PC-9 (cell line): ENCODE results near the gene UST. TPM values are rescaled to one million over a fixed set of nuclear protein-coding genes. Genes with fewer than 3 reads are reported as not detected.

Experiments used
- BruUV-seq: library from RNA; stranded (reverse); fragments of 400-500 nt; replicated peaks from 2 replicates; lab custom pipeline; 2021; lab: Mats Ljungman, UMichigan
- CTCF ChIA-PET: fragments of 300-600 bp; sonication (Branson Sonifier 250); formaldehyde crosslinking; loops from one replicate; lab custom pipeline; 2022; ENCODE audit warnings: antibody characterized with exemption; lab: Charles Lee
- POLR2A ChIA-PET: fragments of 300-600 bp; sonication (Branson Sonifier 250); formaldehyde crosslinking; loops from one replicate; lab custom pipeline; 2022; ENCODE audit warnings: antibody characterized with exemption; ENCODE audit not compliant: unreplicated experiment; lab: Charles Lee
- DNase-seq, 2 experiments: peaks; one replicate each; pipeline versions ENCODE4 v3.0.0 to v3.0.0-alpha.2; 2015 to 2022; ENCODE audit warnings: mixed read lengths in 1 of 2
- H2AFZ ChIP-seq: fragments of 200-600 bp; sonication (generic); 2 replicates; pipeline ENCODE4 v1.8.1; 2017; ENCODE audit warnings: antibody characterized with exemption
- H3F3A ChIP-seq: fragments of 200-600 bp; sonication (generic); 2 replicates; pipeline ENCODE4 v1.8.1; 2017; ENCODE audit warnings: antibody characterized with exemption, mild to moderate bottlenecking, low read depth; ENCODE audit not compliant: insufficient read depth
- H3K27ac ChIP-seq: fragments of 200-600 bp; sonication (generic); 2 replicates; pipeline ENCODE4 v1.6.1; 2016; ENCODE audit warnings: mixed run types
- H3K27me3 ChIP-seq: fragments of 200-600 bp; sonication (generic); 2 replicates; pipeline ENCODE4 v1.6.1; 2016; ENCODE audit warnings: low read depth, mixed run types; ENCODE audit not compliant: insufficient read depth
- H3K36me3 ChIP-seq: fragments of 200-600 bp; sonication (generic); 2 replicates; pipeline ENCODE4 v1.6.1; 2016; ENCODE audit warnings: low read depth, mixed run types
- H3K4me1 ChIP-seq: fragments of 200-600 bp; sonication (generic); replicated peaks from 2 replicates; pipeline ENCODE4 v1.6.1; 2016; ENCODE audit warnings: mixed run types; ENCODE audit not compliant: insufficient read depth
- H3K4me2 ChIP-seq: fragments of 200-600 bp; sonication (generic); 2 replicates; pipeline ENCODE4 v1.6.1; 2017; ENCODE audit warnings: mixed run types
- H3K4me3 ChIP-seq: fragments of 200-600 bp; sonication (generic); 2 replicates; pipeline ENCODE4 v1.6.1; 2016; ENCODE audit warnings: mixed run types
- H3K79me2 ChIP-seq: fragments of 200-600 bp; sonication (generic); 2 replicates; pipeline ENCODE4 v1.6.1; 2017; ENCODE audit warnings: low read depth, mixed run types
- H3K9me2 ChIP-seq: fragments of 200-600 bp; sonication (generic); 2 replicates; pipeline ENCODE4 v1.8.1; 2017; ENCODE audit warnings: mild to moderate bottlenecking; ENCODE audit not compliant: insufficient read depth
- H3K9me3 ChIP-seq: fragments of 200-600 bp; sonication (generic); 2 replicates; pipeline ENCODE4 v1.8.1; 2016; ENCODE audit warnings: low read depth; ENCODE audit not compliant: insufficient read depth
- H4K20me1 ChIP-seq: fragments of 200-600 bp; sonication (generic); 2 replicates; pipeline ENCODE4 v1.8.1; 2017; ENCODE audit not compliant: insufficient read depth
- CTCF ChIP-seq: fragments of 200-600 bp; sonication (generic); conservative IDR thresholded peaks from 2 replicates; pipeline ENCODE4 v1.6.1; 2017; ENCODE audit warnings: mixed run types, antibody characterized with exemption, mild to moderate bottlenecking, moderate library complexity
- EZH2 ChIP-seq: fragments of 200-600 bp; sonication (generic); IDR thresholded peaks from 2 replicates; pipeline ENCODE4 v1.8.0; 2017; ENCODE audit warnings: antibody characterized with exemption, low read depth
- intact Hi-C: fragments of 100-400 bp; cut with micrococcal nuclease; formaldehyde crosslinking; loops from one replicate; pipeline ENCODE4 v1.10.0; 2022; ENCODE audit not compliant: unreplicated experiment
- total RNA-seq: library from RNA; stranded (reverse); gene quantifications from 2 replicates; pipeline ENCODE4 v1.2.3, GENCODE V29; 2021

UST gene
- total RNA-seq, 1 experiment from 2014 or later: 4.2 TPM

- no peaks in the 10 kb centered on the region for H3K79me2 ChIP-seq
- H3K4me2 ChIP-seq: no peak overlapping the region
- no peaks in the 10 kb centered on the region for H3K36me3 ChIP-seq
- no peaks in the 10 kb centered on the region for H3K27me3 ChIP-seq
- H3F3A ChIP-seq: peaks cover 20% of the 10 kb centered on the region
- TF ChIP-seq EZH2 (no peak), CTCF (no peak)
- H3K4me1 ChIP-seq: peaks cover 33% of the 10 kb centered on the region
- H4K20me1 ChIP-seq: no peaks in the 10 kb centered on the region
- ChIA-PET POLR2A (interaction anchor here (0.6 kb wide), 1 partner anchor 42 kb away, joined by 3 read pairs; no protein-coding TSS in a partner anchor), CTCF (no interaction called here)
- H3K27ac ChIP-seq: 0 out of 2 replicates have a peak overlapping the region, but pooled peaks have one; percentile 41
- no peak overlapping the region for H3K4me3 ChIP-seq
- no peaks in the 10 kb centered on the region for H3K9me3 ChIP-seq
- H2AFZ ChIP-seq: no peak overlapping the region
- BruUV-seq: no TSS peak
- no peak for DNase-seq
- intact Hi-C loops: no loop called here
- no peaks in the 10 kb centered on the region for H3K9me2 ChIP-seq
These were observed 328.0 kb downstream of the UST start for GRCh38 chr6:149074832-149075258.

- H3K4me3 ChIP-seq: no peak overlapping the region
- H3K36me3 ChIP-seq: no peaks in the 10 kb centered on the region
- CTCF ChIA-PET: interaction anchor here (0.6 kb wide), 1 partner anchor 848 kb away, joined by 3 read pairs; no protein-coding TSS in a partner anchor
- TF ChIP-seq CTCF (no peak), EZH2 (no peak)
- DNase-seq: peak; percentile 26 to 75
- H3K4me1 ChIP-seq: peaks cover 36% of the 10 kb centered on the region
- no peaks in the 10 kb centered on the region for H4K20me1 ChIP-seq
- BruUV-seq: no TSS peak
- no peaks in the 10 kb centered on the region for H3K9me3 ChIP-seq
- no peaks in the 10 kb centered on the region for H3K27me3 ChIP-seq
- H3K79me2 ChIP-seq: no peaks in the 10 kb centered on the region
- H3K4me2 ChIP-seq: peak overlapping the region; percentile 40
- POLR2A ChIA-PET: interaction anchor here (0.7 kb wide), 1 partner anchor 44 kb away, joined by 8 read pairs; no protein-coding TSS in a partner anchor
- no peaks in the 10 kb centered on the region for H3K9me2 ChIP-seq
- intact Hi-C loops: no loop called here
- peaks cover 20% of the 10 kb centered on the region for H3F3A ChIP-seq
- no peak overlapping the region for H2AFZ ChIP-seq
- H3K27ac ChIP-seq: peak overlapping the region; percentile 41
These were observed 329.0 kb downstream of the UST start for GRCh38 chr6:149075616-149076354.

GRCh38 chr6:149076355-149076734 lies 329.5 kb downstream of the UST start:
- Histone ChIP-seq H3K9me3 (no peaks in the 10 kb centered on the region), H3K27ac (peak overlapping the region; percentile 41), H2AFZ (no peak overlapping the region), H3K4me1 (peaks cover 40% of the 10 kb centered on the region), H3K36me3 (no peaks in the 10 kb centered on the region), H3K4me3 (no peak overlapping the region), H3K4me2 (peak overlapping the region; percentile 40; the same call in 1 of the 2 replicates), H4K20me1 (no peaks in the 10 kb centered on the region), H3K27me3 (no peaks in the 10 kb centered on the region), H3K79me2 (no peaks in the 10 kb centered on the region), H3F3A (peaks cover 20% of the 10 kb centered on the region), H3K9me2 (no peaks in the 10 kb centered on the region)
- POLR2A ChIA-PET: no interaction called here
- no TSS peak for BruUV-seq
- no peak for DNase-seq
- TF ChIP-seq CTCF: no peak
- CTCF ChIA-PET: interaction anchor here (0.6 kb wide), 1 partner anchor 849 kb away, joined by 3 read pairs; no protein-coding TSS in a partner anchor
- intact Hi-C loops: no loop called here
